Neural crest cell (in vitro differentiated cells): Measurements from ENCODE around the gene CCRL2. TPM values are rescaled to one million over a fixed set of nuclear protein-coding genes. Genes with fewer than 3 reads are reported as not detected.

Experiments
- DNase-seq: peaks from one replicate; pipeline ENCODE4 v3.0.0; 2021; ENCODE audit warnings: low read depth, mixed read lengths, low spot score
- H3K27ac Mint-ChIP-seq: one replicate; pipeline ENCODE4 v1.8.0; 2021; ENCODE audit warnings: mild to moderate bottlenecking, mixed read lengths; ENCODE audit not compliant: unreplicated experiment
- H3K27me3 Mint-ChIP-seq: 2 replicates; pipeline ENCODE4 v1.8.0; 2021; ENCODE audit warnings: low read depth, mild to moderate bottlenecking, mixed read lengths
- H3K36me3 Mint-ChIP-seq: 2 replicates; pipeline ENCODE4 v1.8.0; 2021; ENCODE audit warnings: low read depth, mild to moderate bottlenecking, mixed read lengths
- H3K4me1 Mint-ChIP-seq: 2 replicates; pipeline ENCODE4 v1.8.0; 2021; ENCODE audit warnings: mixed read lengths
- H3K4me3 Mint-ChIP-seq: one replicate; pipeline ENCODE4 v1.8.0; 2021; ENCODE audit warnings: mild to moderate bottlenecking, mixed read lengths
- H3K9me3 Mint-ChIP-seq: 2 replicates; pipeline ENCODE4 v1.8.0; 2021; ENCODE audit warnings: mixed read lengths
- total RNA-seq: library from RNA; stranded (reverse); gene quantifications from 2 replicates; pipeline ENCODE4 v1.2.1, GENCODE V29; 2021
- TF ChIP-seq, protein P1 (sequence below): fragments of 200-600 bp; sonication (generic); conservative IDR thresholded peaks from 2 replicates; pipeline ENCODE4 v1.5.0; 2021; ENCODE audit warnings: antibody characterized with exemption, mild to moderate bottlenecking

The CCRL2 gene
- total RNA-seq, 1 donor from 2014 or later = not detected

DNA sequence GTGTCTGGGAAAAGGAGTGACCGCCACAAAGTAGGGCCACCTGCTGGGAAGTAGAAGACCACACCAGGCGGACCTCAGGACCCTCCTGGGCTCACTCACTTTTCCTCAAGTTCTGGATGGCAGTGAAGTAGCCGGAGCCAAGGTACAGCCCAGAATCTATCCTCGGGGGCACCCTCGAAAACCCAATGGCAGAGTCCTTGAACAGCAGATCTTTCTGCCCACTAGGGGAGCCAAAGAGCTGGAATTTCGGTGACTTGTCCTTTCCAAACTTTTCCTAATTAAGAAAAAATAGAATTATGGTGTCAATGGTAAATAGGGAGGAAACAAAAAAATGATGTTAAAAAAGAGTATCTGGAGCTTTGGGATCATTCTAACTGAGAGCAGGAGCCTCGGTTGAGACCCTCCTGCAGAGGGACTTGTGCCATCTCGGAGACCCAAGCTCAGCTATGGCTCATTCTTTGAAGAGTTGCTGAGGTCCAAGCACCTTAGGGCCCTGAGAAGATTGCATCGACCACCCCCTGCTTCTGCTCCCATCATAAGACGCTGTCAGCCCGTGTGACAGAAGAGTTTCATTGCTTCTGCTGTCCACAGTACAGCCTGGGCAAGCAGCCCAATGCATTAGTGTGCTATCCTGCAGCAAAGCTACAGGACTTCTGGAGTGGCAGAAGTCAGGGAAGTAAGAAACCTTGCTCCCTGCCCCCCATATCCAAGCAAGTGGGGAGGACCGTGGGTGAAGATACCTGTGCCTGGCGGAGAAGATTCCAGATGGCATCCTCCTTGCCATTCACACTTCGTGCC lies 42.9 kb downstream of the CCRL2 start:
- Mint-ChIP-seq H3K27me3 (peaks cover 16% of the 10 kb centered on the region), H3K9me3 (no peaks in the 10 kb centered on the region), H3K4me1 (no peaks in the 10 kb centered on the region), H3K36me3 (no peaks in the 10 kb centered on the region), H3K27ac (no peak overlapping the region), H3K4me3 (no peak overlapping the region)
- no peak for DNase-seq
- TF ChIP-seq, protein P1, sequence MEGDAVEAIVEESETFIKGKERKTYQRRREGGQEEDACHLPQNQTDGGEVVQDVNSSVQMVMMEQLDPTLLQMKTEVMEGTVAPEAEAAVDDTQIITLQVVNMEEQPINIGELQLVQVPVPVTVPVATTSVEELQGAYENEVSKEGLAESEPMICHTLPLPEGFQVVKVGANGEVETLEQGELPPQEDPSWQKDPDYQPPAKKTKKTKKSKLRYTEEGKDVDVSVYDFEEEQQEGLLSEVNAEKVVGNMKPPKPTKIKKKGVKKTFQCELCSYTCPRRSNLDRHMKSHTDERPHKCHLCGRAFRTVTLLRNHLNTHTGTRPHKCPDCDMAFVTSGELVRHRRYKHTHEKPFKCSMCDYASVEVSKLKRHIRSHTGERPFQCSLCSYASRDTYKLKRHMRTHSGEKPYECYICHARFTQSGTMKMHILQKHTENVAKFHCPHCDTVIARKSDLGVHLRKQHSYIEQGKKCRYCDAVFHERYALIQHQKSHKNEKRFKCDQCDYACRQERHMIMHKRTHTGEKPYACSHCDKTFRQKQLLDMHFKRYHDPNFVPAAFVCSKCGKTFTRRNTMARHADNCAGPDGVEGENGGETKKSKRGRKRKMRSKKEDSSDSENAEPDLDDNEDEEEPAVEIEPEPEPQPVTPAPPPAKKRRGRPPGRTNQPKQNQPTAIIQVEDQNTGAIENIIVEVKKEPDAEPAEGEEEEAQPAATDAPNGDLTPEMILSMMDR = peak; percentile 63

- DNase-seq = no peak
- no peak overlapping the region for H3K27ac Mint-ChIP-seq
- no peaks in the 10 kb centered on the region for H3K9me3 Mint-ChIP-seq
- no peaks in the 10 kb centered on the region for H3K4me1 Mint-ChIP-seq
- no peak overlapping the region for H3K4me3 Mint-ChIP-seq
- H3K27me3 Mint-ChIP-seq = peaks cover 16% of the 10 kb centered on the region
- H3K36me3 Mint-ChIP-seq = no peaks in the 10 kb centered on the region
- TF ChIP-seq, protein P1 = no peak
Measured at GRCh38 chr3:46453526-46454208, 46.6 kb downstream of the CCRL2 start.

- peaks cover 16% of the 10 kb centered on the region for H3K27me3 Mint-ChIP-seq
- no peak for DNase-seq
Measured at GRCh38 chr3:46454209-46454595, 47.1 kb downstream of the CCRL2 start.

GRCh38 chr3:46454606-46455005 lies 47.5 kb downstream of the CCRL2 start:
- DNase-seq = no peak
- no peaks in the 10 kb centered on the region for H3K36me3 Mint-ChIP-seq
- H3K9me3 Mint-ChIP-seq = no peaks in the 10 kb centered on the region
- no peaks in the 10 kb centered on the region for H3K4me1 Mint-ChIP-seq
- no peak overlapping the region for H3K27ac Mint-ChIP-seq
- peaks cover 16% of the 10 kb centered on the region for H3K27me3 Mint-ChIP-seq
- H3K4me3 Mint-ChIP-seq = no peak overlapping the region
- TF ChIP-seq, protein P1 = no peak

More at GRCh38 chr3:46454209-46454595, 47.1 kb downstream of the CCRL2 start:
- H3K27ac Mint-ChIP-seq = no peak overlapping the region
- no peak overlapping the region for H3K4me3 Mint-ChIP-seq
- no peaks in the 10 kb centered on the region for H3K9me3 Mint-ChIP-seq
- H3K4me1 Mint-ChIP-seq = no peaks in the 10 kb centered on the region
- H3K36me3 Mint-ChIP-seq = no peaks in the 10 kb centered on the region
- TF ChIP-seq, protein P1 = no peak

- TF ChIP-seq, protein P1 = no peak
- DNase-seq = no peak
- Mint-ChIP-seq H3K27me3 (peaks cover 16% of the 10 kb centered on the region), H3K36me3 (no peaks in the 10 kb centered on the region), H3K27ac (no peak overlapping the region), H3K4me3 (no peak overlapping the region), H3K9me3 (peaks cover 1% of the 10 kb centered on the region), H3K4me1 (no peaks in the 10 kb centered on the region)
Measured at GRCh38 chr3:46455231-46456115, 48.4 kb downstream of the CCRL2 start.
